Stimulated activated CD4-positive, alpha-beta T cell treated with anti-CD3 and anti-CD28 coated beads, Interleukin-4, amount 100 ng/mL, for 1 hour (primary cell): ENCODE measurements around the gene PPP2R1B.
"Not testable (repeated sequence)": the region's sequence is repeated elsewhere in the genome, so short reads cannot be mapped to it uniquely, and the experiment has no call there.

Experiments
- DNase-seq: peaks from one replicate; pipeline ENCODE4 v3.0.0-alpha.2; 2020

PPP2R1B gene

GRCh38 chr11:111723595-111723994, 42.6 kb downstream of the PPP2R1B start:
- no peak for DNase-seq

DNA sequence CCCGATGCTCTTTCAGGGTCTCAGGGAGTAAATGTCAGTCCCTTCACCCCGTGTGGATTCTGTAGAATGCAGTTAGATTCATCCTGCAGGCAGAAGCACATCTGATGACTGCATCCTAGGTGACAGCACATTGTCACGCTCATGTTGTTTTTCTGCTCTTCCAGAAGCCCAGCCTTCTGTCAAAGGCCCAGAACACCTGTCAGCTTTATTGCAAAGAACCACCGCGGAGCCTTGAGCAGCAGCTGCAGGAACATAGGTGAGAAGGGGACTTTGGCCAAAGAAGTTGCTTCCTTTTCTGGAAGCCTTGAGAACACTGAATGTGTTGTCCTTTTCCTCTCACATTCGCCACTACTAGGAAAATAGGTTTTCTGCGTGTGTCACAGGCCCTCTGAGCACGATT, 43.7 kb downstream of the PPP2R1B start:
- DNase-seq = no peak

DNA sequence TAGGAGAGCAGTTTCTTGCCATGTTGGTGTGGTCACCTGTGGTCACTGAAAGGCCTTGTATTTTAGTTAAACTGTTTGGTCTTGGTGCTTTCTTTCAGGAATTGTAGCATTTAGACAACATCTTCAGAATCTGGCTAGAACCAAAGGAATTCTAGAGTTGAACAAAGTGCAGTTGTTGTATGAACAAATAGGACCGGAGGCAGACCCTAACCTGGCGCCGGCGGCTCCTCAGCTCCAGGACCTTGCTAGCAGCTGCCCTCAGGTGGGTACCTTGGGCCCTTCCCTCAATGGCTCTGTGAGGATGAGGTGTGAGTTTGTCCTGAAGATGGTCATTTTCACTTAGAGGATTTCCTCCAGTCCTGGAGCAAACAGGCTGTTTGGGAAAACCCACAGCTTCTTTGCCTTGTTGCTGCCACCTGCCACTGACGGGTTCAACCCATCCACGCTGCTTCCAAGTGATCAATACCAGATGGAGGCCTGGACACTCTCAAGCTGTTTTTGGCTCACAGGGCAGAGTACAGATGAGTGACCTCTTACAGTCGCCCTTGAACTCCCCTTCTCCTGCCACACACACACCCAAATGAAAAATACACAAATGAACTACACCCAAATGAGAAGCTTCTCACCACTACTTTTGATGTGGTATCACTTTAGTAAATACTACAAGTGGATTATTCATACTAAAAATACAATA, 45.2 kb downstream of the PPP2R1B start:
- no peak for DNase-seq

- no peak for DNase-seq
These were observed 46.8 kb downstream of the PPP2R1B start for GRCh38 chr11:111719379-111719778.

DNA sequence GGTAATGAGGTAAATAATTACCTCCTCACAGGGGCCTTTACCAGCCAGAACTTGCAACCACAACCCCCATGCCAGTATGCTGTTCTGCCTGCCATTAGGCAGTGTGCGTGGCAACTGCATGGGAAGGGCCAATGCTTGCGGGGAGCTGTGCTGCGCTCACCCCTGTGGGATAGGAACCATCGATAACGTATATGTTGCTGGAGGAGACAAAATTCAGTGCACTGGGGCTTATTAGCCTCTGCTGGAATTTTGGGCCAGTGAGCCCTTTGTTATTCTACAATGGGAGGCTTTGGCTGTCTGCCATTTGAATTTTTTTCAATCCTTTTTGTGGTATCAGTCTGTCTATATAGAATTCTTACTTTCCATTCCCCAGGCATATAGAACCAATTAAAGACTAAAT, 47.3 kb downstream of the PPP2R1B start:
- no peak for DNase-seq

DNA sequence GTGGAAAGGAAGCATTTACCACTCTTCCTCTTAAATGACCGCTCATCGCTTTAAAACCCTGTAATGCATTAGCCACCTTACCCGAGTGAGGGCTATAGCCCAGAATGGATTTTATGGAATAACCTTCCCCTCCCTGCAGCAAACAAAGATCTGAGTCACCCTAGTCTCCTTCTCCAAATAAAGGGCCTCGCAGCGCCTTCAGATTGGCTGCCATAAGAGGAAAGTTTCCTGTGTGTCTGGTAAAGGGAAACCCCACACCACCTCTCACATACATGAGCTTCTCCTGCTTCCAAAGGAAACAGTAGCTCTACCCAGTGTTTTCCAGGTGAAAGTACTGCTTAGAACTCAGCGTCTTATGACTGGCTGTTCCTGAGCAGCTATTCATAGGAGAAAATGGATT, 47.8 kb downstream of the PPP2R1B start:
- no peak for DNase-seq

- DNase-seq = not testable (repeated sequence)
These were observed 48.5 kb downstream of the PPP2R1B start for GRCh38 chr11:111717660-111718059.

GRCh38 chr11:111715142-111715816, 50.9 kb downstream of the PPP2R1B start:
- DNase-seq = no peak

DNA sequence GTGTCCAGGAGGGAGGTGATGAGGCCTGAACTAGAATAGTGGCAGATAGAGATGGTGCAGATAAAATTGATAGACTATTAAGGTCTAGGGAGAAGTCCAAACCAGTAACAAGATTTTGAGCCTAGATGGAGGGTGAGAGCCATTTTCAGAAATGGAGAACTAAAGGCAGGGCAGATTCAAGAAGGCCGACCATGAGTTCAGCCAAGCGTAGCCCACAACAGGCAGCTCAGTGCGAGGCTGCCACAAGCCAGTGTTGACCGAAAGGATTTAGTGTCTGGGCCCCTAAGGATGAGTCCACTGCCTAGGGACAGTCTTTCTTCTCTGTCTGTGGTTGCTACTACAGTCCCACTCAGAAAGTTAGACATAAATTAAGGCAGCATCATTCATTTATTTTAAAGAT, 51.7 kb downstream of the PPP2R1B start:
- no peak for DNase-seq

- DNase-seq = no peak
These were observed 58.5 kb downstream of the PPP2R1B start for GRCh38 chr11:111707691-111708067.

- no peak for DNase-seq
These were observed 59.0 kb downstream of the PPP2R1B start for GRCh38 chr11:111707039-111707690.

DNA sequence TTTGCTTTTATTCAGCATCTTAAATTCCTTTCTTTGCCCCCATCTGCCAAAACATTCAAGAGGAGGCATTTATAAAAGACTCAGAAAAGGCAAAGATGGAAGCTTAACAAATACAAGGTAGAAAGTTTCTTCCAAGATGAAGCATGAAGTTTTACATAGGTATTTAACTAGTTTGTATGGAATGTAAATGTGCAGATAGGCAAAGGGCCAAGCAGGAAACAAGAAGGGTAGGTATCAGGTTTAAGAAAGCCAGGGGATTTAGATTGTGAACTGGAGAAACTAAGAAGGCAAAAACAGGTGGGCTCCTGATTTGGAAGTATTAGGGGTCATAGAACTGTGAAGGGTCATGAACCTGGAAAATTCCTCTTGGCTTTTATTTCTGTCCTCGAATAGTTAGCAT, 62.6 kb downstream of the PPP2R1B start:
- no peak for DNase-seq

- DNase-seq = no peak
These were observed 63.6 kb downstream of the PPP2R1B start for GRCh38 chr11:111702623-111703022.

- no peak for DNase-seq
These were observed 66.0 kb downstream of the PPP2R1B start for GRCh38 chr11:111700162-111700561.

- no peak for DNase-seq
These were observed 66.5 kb downstream of the PPP2R1B start for GRCh38 chr11:111699579-111700156.

GRCh38 chr11:111698852-111699559, 67.2 kb downstream of the PPP2R1B start:
- no peak for DNase-seq

DNA sequence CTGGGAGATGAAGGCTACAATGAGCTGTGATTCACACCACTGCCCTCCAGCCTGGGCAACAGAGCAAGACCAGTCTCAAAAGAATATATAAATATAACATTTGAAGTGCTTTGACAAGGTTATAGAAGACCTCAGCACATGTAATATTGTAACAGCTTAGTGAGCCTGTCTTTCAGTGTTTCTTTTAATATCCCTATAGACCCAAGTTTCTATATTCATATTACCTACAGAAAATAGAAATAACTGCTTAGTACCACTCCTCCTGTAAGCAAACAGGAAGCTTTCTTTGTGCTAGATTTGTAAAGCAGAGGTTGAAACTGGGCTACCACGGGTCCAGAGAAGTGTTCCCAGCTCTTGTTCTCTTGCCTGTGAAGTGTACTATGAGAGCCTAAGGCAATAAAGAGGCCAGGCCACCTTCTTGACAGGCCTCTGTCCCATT, 68.2 kb downstream of the PPP2R1B start:
- no peak for DNase-seq

- no peak for DNase-seq
These were observed 69.6 kb downstream of the PPP2R1B start for GRCh38 chr11:111696556-111696955.

GRCh38 chr11:111694851-111695250, 71.3 kb downstream of the PPP2R1B start:
- DNase-seq = no peak

DNA sequence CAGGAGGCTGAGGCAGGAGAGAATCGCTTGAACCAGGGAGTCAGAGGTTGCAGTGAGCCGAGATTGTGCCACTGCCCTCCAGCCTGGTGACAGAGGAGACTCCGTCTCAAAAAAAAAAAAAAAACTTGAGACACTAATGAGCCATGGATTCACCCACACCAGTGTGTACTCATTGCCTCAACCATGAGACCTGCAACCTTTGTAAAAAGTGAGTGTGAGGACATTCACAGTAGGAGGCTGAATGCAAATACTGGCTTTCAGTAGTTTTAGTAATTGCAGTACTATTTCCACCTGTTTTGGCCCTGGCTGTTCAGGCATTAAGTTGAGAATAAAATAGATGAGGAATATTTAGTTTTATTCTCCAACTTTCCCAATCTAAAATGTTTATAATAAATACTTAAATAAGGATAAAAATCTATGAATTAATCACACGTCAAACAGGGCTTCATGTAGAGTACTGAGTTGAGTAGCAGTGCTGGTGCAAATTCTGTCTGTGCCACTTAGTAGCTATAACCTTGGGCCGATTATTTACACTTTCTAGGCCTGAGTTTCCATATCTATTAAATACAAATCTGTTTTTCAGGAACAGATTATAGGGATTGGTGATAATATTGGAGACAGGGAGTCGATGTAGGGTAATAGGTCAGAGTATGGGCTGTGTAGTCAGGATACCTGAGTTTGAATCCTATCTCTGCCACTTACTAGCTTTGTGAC, 72.8 kb downstream of the PPP2R1B start:
- no peak for DNase-seq

- no peak for DNase-seq
These were observed 74.4 kb downstream of the PPP2R1B start for GRCh38 chr11:111691741-111692140.

GRCh38 chr11:111691176-111691575, 75.0 kb downstream of the PPP2R1B start:
- no peak for DNase-seq

GRCh38 chr11:111688013-111688412, 78.2 kb downstream of the PPP2R1B start:
- DNase-seq = no peak
